ENCODE results near the gene CD83. TPM values are rescaled to one million over a fixed set of nuclear protein-coding genes. Genes with fewer than 3 reads are reported as not detected.
A peak's percentile ranks its signal among the peaks of the same experiment; 100 is the strongest.
"Not testable (repeated sequence)": the region's sequence is repeated elsewhere in the genome, so short reads cannot be mapped to it uniquely, and the experiment has no call there.

The CD83 gene, protein sequence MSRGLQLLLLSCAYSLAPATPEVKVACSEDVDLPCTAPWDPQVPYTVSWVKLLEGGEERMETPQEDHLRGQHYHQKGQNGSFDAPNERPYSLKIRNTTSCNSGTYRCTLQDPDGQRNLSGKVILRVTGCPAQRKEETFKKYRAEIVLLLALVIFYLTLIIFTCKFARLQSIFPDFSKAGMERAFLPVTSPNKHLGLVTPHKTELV
- 6.8 and 7.4 TPM in 2 replicates for total RNA-seq

DNA sequence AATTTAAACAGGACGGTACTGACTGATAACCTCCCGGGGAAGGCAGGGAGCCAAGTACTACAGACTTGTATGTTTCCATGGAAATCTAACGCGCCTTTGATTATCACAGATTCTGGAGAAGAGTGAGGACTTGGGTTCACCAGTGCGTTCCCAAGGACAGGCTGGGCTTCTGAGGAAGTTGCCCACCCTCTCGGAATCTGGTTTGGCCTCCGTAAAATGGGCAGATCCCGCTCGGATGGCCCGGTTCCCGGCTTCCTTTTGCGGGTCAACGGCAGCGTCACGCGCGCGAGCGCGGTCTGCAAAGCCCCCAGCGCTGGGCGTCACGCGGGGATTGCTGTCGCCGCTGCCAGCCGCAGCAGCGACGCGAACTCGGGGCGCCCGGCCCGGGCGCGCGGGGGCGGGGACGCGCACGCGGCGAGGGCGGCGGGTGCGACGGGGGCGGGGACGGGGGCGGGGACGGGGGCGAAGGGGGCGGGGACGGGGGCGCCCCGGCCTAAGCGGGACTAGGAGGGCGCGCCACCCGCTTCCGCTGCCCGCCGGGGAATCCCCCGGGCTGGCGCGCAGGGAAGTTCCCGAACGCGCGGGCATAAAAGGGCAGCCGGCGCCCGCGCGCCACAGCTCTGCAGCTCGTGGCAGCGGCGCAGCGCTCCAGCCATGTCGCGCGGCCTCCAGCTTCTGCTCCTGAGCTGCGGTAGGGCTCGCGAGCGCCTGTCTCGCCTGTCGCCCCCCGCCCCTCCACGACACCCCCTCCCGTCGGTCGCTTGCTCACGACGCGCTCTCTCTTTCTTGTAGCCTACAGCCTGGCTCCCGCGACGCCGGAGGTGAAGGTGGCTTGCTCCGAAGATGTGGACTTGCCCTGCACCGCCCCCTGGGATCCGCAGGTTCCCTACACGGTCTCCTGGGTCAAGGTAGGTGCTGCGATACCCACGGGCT lies at the start of gene CD83:
TSS of gene CD83 (plus strand) at position 615 of the 933 bp plus-strand sequence. CDS start at position 655, 40 bp downstream.
- Histone ChIP-seq H3K4me3 (ENCODE audit: low read depth, low read length) (peak within 1 kb of the TSS; percentile 53), H3K27me3 (ENCODE audit: control insufficient read depth, insufficient read depth, low read length) (no peaks in the 10 kb centered on the region), H3K36me3 (ENCODE audit: control insufficient read depth, insufficient read depth, low read length) (no peaks in the 10 kb centered on the region)
- no peak for DNase-seq (ENCODE audit: low read depth)
- TF ChIP-seq, protein P1, sequence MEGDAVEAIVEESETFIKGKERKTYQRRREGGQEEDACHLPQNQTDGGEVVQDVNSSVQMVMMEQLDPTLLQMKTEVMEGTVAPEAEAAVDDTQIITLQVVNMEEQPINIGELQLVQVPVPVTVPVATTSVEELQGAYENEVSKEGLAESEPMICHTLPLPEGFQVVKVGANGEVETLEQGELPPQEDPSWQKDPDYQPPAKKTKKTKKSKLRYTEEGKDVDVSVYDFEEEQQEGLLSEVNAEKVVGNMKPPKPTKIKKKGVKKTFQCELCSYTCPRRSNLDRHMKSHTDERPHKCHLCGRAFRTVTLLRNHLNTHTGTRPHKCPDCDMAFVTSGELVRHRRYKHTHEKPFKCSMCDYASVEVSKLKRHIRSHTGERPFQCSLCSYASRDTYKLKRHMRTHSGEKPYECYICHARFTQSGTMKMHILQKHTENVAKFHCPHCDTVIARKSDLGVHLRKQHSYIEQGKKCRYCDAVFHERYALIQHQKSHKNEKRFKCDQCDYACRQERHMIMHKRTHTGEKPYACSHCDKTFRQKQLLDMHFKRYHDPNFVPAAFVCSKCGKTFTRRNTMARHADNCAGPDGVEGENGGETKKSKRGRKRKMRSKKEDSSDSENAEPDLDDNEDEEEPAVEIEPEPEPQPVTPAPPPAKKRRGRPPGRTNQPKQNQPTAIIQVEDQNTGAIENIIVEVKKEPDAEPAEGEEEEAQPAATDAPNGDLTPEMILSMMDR (IDR thresholded peaks at IDR 0.05; ENCODE audit: insufficient read depth, low read length, poor library complexity, severe bottlenecking) = peak; percentile 35

DNA sequence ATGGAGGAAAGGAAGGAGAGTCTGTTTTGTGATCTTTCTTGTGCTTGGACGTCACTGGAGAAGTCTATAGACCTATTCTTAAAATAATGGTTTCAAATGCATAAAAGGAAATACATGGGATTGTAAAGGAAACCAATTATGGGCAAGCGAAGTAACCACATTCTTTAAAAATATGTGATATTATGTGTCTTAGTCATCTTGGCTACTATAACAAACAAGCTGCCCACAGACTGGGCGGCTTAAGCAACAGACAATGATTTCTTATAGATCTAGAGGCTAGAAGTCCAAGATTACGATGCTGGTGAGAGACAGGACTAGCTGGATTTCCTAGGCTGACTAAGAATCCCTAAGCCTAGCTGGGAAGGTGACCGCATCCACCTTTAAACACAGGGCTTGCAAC lies 49.4 kb upstream of the CD83 start:
- H3K36me3 ChIP-seq (ENCODE audit: control insufficient read depth, insufficient read depth, low read length) = no peaks in the 10 kb centered on the region
- DNase-seq (ENCODE audit: low read depth) = no peak
- no peak overlapping the region for H3K4me3 ChIP-seq (ENCODE audit: low read depth, low read length)
- H3K27me3 ChIP-seq (ENCODE audit: control insufficient read depth, insufficient read depth, low read length) = no peaks in the 10 kb centered on the region
- TF ChIP-seq, protein P1 (IDR thresholded peaks at IDR 0.05; ENCODE audit: insufficient read depth, low read length, poor library complexity, severe bottlenecking) = no peak

DNA sequence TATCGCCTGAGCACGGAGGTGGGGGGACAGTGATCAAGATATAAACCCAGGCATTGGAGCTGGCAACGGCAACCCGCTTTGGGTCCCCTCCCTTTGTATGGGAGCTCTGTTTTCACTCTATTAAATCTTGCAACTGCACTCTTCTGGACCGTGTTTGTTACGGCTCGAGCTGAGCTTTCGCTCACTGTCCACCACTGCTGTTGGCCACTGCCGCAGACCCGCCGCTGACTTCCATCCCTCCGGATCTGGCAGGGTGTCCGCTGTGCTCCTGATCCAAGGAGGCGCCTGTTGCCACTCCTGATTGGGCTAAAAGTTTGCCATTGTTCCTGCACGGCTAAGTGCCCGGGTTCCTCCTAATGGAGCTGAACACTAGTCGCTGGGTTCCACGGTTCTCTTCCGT lies 48.9 kb upstream of the CD83 start:
- no peaks in the 10 kb centered on the region for H3K36me3 ChIP-seq (ENCODE audit: control insufficient read depth, insufficient read depth, low read length)
- no peak for DNase-seq (ENCODE audit: low read depth)
- no peak overlapping the region for H3K4me3 ChIP-seq (ENCODE audit: low read depth, low read length)
- TF ChIP-seq, protein P1 (IDR thresholded peaks at IDR 0.05; ENCODE audit: insufficient read depth, low read length, poor library complexity, severe bottlenecking) = no peak
- no peaks in the 10 kb centered on the region for H3K27me3 ChIP-seq (ENCODE audit: control insufficient read depth, insufficient read depth, low read length)

DNA sequence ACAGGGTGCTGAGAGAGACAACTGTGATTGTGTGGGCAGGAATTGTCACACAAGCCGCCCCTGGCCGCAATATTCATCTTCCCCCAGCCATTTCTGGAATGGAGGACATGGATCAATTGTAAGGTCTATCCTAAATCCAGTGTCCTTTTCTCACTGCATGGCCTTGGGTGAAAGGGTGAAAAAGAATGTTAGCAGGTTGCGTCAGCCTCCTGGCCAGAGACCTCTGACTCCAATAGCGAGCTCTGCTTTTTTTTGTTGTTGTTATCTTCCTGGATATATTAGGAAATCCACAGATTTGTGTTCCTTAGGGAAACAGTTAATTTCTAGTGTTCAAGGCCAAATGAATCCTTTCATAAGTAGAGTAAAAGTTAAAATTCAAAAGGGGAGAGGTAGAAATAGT lies 47.1 kb upstream of the CD83 start:
- Histone ChIP-seq H3K27me3 (ENCODE audit: control insufficient read depth, insufficient read depth, low read length) (no peaks in the 10 kb centered on the region), H3K36me3 (ENCODE audit: control insufficient read depth, insufficient read depth, low read length) (no peaks in the 10 kb centered on the region), H3K4me3 (ENCODE audit: low read depth, low read length) (no peak overlapping the region)
- TF ChIP-seq, protein P1 (IDR thresholded peaks at IDR 0.05; ENCODE audit: insufficient read depth, low read length, poor library complexity, severe bottlenecking) = no peak
- DNase-seq (ENCODE audit: low read depth) = no peak

DNA sequence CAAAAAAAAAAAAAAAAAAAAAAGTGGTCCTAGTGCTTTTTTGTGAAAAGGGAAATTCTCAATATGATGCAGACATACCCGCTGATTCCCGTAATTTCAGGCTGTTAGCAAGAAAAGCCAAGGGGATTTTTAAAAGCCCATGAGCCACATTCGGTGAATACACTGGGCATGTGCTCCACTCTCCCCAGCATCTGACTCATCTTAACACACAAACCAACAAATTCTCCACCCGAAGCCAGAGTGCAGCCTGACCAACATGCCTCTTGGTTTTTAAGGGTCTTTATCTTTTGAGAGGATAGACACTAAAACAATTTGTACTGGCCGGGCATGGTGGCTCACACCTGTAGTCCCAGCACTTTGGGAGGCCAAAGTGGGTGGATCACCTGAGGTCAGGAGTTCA lies 45.5 kb upstream of the CD83 start:
- Histone ChIP-seq H3K4me3 (ENCODE audit: low read depth, low read length) (no peak overlapping the region), H3K27me3 (ENCODE audit: control insufficient read depth, insufficient read depth, low read length) (no peaks in the 10 kb centered on the region), H3K36me3 (ENCODE audit: control insufficient read depth, insufficient read depth, low read length) (no peaks in the 10 kb centered on the region)
- TF ChIP-seq, protein P1 (IDR thresholded peaks at IDR 0.05; ENCODE audit: insufficient read depth, low read length, poor library complexity, severe bottlenecking) = no peak
- DNase-seq (ENCODE audit: low read depth) = no peak

DNA sequence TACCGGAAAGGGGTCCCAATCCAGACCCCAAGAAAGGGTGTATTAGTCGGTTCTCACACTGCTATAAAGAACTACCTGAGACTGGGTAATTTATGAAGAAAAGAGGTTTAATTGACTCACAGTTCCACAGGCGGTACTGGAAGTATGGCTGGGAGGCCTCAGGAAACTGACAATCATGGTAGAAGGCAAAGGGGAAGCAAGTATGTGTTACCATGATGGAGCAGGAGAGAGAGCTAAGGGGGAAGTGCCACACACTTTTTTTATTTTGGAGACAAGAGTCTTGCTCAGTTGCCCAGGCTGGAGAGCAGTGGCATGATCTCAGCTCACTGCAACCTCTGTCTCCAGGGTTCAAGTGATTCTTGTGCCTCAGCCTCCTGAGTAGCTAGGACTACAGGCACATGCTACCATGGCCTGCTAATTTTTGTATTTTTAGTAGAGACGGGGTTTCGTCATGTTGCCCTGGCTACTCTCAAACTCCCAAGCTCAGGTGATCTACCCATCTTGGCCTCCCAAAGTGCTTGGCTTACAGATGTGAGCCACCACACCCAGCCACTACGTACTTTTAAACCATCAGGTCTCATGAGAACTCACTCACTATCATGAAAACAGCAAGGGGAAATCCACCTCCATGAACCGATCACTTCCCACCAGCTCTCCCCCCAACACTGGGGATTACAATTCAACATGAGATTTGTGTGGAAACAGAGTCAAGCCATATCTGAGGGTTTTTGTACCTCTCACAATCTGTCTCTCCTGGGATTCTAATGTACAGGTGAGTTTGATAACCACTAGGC lies 43.8 kb upstream of the CD83 start:
- H3K4me3 ChIP-seq (ENCODE audit: low read depth, low read length); H3K27me3 ChIP-seq (ENCODE audit: control insufficient read depth, insufficient read depth, low read length); H3K36me3 ChIP-seq (ENCODE audit: control insufficient read depth, insufficient read depth, low read length); DNase-seq (ENCODE audit: low read depth): not testable (repeated sequence)
